NCI-H510A (cell line): ENCODE data around the gene HSPA14.
A peak's percentile ranks its signal among the peaks of the same experiment; 100 is the strongest.
"Not testable (repeated sequence)": the region's sequence is repeated elsewhere in the genome, so short reads cannot be mapped to it uniquely, and the experiment has no call there.

ENCODE experiments used
- DNase-seq: peaks from one replicate; lab custom pipeline; 2025; lab: John Stamatoyannopoulos, UW

Gene HSPA14

GRCh38 chr10:14837757-14838581, at the start of gene HSPA14, which contains the start of the genes CDNF and MSANTD7:
Gene HSPA14 (plus strand): TSS chr10:14838306. CDS start chr10:14838403, 97 bp downstream.
Gene CDNF (minus strand): TSS chr10:14838037. CDS start chr10:14837946, 91 bp downstream.
Gene MSANTD7 (plus strand): TSS chr10:14838306. CDS start chr10:14842285, 3,979 bp downstream.
- DNase-seq, result peak; percentile 92

GRCh38 chr10:14798636-14799035, 39.5 kb upstream of the HSPA14 start:
- DNase-seq, result no peak

- DNase-seq, result no peak
These were observed 37.7 kb upstream of the HSPA14 start for GRCh38 chr10:14800397-14800796.

GRCh38 chr10:14801723-14802122, 36.4 kb upstream of the HSPA14 start:
- DNase-seq, result no peak

- DNase-seq, result no peak
These were observed 34.3 kb upstream of the HSPA14 start for GRCh38 chr10:14803827-14804226.

- DNase-seq, result no peak
These were observed 31.8 kb upstream of the HSPA14 start for GRCh38 chr10:14806318-14806717.

GRCh38 chr10:14810969-14811953, 26.8 kb upstream of the HSPA14 start:
- DNase-seq, result no peak

- no peak for DNase-seq
These were observed 25.8 kb upstream of the HSPA14 start for GRCh38 chr10:14812271-14812670.

GRCh38 chr10:14815681-14816080, 22.4 kb upstream of the HSPA14 start:
- DNase-seq, result no peak

GRCh38 chr10:14816717-14817116, 21.4 kb upstream of the HSPA14 start:
- not testable (repeated sequence) for DNase-seq

- no peak for DNase-seq
These were observed 17.9 kb upstream of the HSPA14 start for GRCh38 chr10:14820010-14820774.

GRCh38 chr10:14820775-14821154, 17.3 kb upstream of the HSPA14 start:
- no peak for DNase-seq

- no peak for DNase-seq
These were observed 16.3 kb upstream of the HSPA14 start for GRCh38 chr10:14821635-14822375.

- DNase-seq, result no peak
These were observed 15.0 kb upstream of the HSPA14 start for GRCh38 chr10:14822879-14823755.

GRCh38 chr10:14823966-14824365, 14.1 kb upstream of the HSPA14 start:
- no peak for DNase-seq

- no peak for DNase-seq
These were observed 11.9 kb upstream of the HSPA14 start for GRCh38 chr10:14826076-14826829.

- no peak for DNase-seq
These were observed 5.0 kb upstream of the HSPA14 start for GRCh38 chr10:14833106-14833505.

GRCh38 chr10:14836208-14836607, 1.9 kb upstream of the HSPA14 start:
- DNase-seq, result no peak
